WTC11 (cell line): Measurements from ENCODE around the gene CACNG4. TPM values are rescaled to one million over a fixed set of nuclear protein-coding genes. Genes with fewer than 3 reads are reported as not detected.

Experiments
- ATAC-seq: fragments of 200-7000 bp; cut with Tn5 transposase; 2 replicates; pipeline ENCODE4 v1.10.0; 2021; ENCODE audit warnings: mild to moderate bottlenecking, moderate library complexity
- CTCF ChIA-PET: fragments of 300-600 bp; sonication (Branson Sonifier 250); formaldehyde crosslinking; loops from one replicate; lab custom pipeline; 2021; ENCODE audit warnings: antibody characterized with exemption; lab: Charles Lee
- POLR2A ChIA-PET: fragments of 350-600 bp; sonication (Branson Sonifier 250); formaldehyde crosslinking; loops from one replicate; lab custom pipeline; 2021; ENCODE audit warnings: antibody characterized with exemption; lab: Charles Lee
- DNase-seq: peaks from one replicate; pipeline ENCODE4 v3.0.0; 2021; ENCODE audit warnings: low spot score
- H3K27ac Mint-ChIP-seq: 2 replicates; pipeline ENCODE4 v1.8.0; 2021; ENCODE audit warnings: mixed read lengths
- H3K27me3 Mint-ChIP-seq: 2 replicates; pipeline ENCODE4 v1.8.0; 2021; ENCODE audit warnings: low read depth, mild to moderate bottlenecking, moderate library complexity, mixed read lengths
- H3K36me3 Mint-ChIP-seq: 2 replicates; pipeline ENCODE4 v1.8.0; 2021; ENCODE audit warnings: mixed read lengths
- H3K4me1 Mint-ChIP-seq: 2 replicates; pipeline ENCODE4 v1.8.0; 2022; ENCODE audit warnings: mixed read lengths
- H3K4me3 Mint-ChIP-seq: 2 replicates; pipeline ENCODE4 v1.8.0; 2021; ENCODE audit warnings: mild to moderate bottlenecking, moderate library complexity, mixed read lengths
- H3K9me3 Mint-ChIP-seq: 2 replicates; pipeline ENCODE4 v1.8.0; 2021; ENCODE audit warnings: mixed read lengths
- AR ChIP-seq: fragments of 250-450 bp; sonication (Bioruptor Pico); IDR thresholded peaks from 2 replicates; pipeline ENCODE4 v1.9.0; 2021; ENCODE audit warnings: mild to moderate bottlenecking
- ARID4B ChIP-seq: sonication (generic); formaldehyde crosslinking; IDR thresholded peaks from 2 replicates; pipeline ENCODE4 v1.8.0; 2023; ENCODE audit warnings: missing genetic modification reagents, mild to moderate bottlenecking, borderline replicate concordance
- CREM ChIP-seq: sonication (generic); formaldehyde crosslinking; IDR thresholded peaks from 2 replicates; pipeline ENCODE4 v1.8.1; 2022; ENCODE audit warnings: mild to moderate bottlenecking, missing genetic modification reagents, moderate library complexity
- E2F1 ChIP-seq: sonication (generic); formaldehyde crosslinking; IDR thresholded peaks from 2 replicates; pipeline ENCODE4 v1.8.0; 2022; ENCODE audit warnings: mild to moderate bottlenecking, missing genetic modification reagents
- FOXK1 ChIP-seq: sonication (generic); formaldehyde crosslinking; IDR thresholded peaks from 2 replicates; pipeline ENCODE4 v1.8.0; 2022; ENCODE audit warnings: mild to moderate bottlenecking, moderate library complexity, missing genetic modification reagents
- SMAD4 ChIP-seq: sonication (generic); formaldehyde crosslinking; IDR thresholded peaks from 2 replicates; pipeline ENCODE4 v1.8.0; 2022; ENCODE audit warnings: mild to moderate bottlenecking, missing genetic modification reagents
- TCF7 ChIP-seq: sonication (generic); formaldehyde crosslinking; IDR thresholded peaks from 2 replicates; pipeline ENCODE4 v1.8.0; 2022; ENCODE audit warnings: mild to moderate bottlenecking, low read depth, missing genetic modification reagents, moderate library complexity
- ZNF423 ChIP-seq: fragments of 250-450 bp; sonication (Bioruptor Pico); IDR thresholded peaks from 2 replicates; pipeline ENCODE4 v2.1.2; 2022; ENCODE audit warnings: mild to moderate bottlenecking, moderate library complexity
- ZNF512 ChIP-seq: sonication (generic); formaldehyde crosslinking; IDR thresholded peaks from 2 replicates; pipeline ENCODE4 v1.8.1; 2022; ENCODE audit warnings: missing genetic modification reagents, borderline replicate concordance
- ZNF532 ChIP-seq: fragments of 250-450 bp; sonication (Bioruptor Pico); IDR thresholded peaks from 2 replicates; pipeline ENCODE4 v1.9.0; 2021; ENCODE audit warnings: mild to moderate bottlenecking, borderline replicate concordance
- total RNA-seq: library from RNA; stranded (reverse); gene quantifications from 3 replicates; pipeline ENCODE4 v1.2.3, GENCODE V29; 2021

The CACNG4 gene
- total RNA-seq, 1 experiment from 2014 or later, result 3.4 TPM

GRCh38 chr17:66975188-66975587 is 10.7 kb downstream of the CACNG4 start:
- no peak for DNase-seq
- H3K36me3 Mint-ChIP-seq, result no peaks in the 10 kb centered on the region
- no peaks in the 10 kb centered on the region for H3K9me3 Mint-ChIP-seq
- H3K4me1 Mint-ChIP-seq, result peaks cover 13% of the 10 kb centered on the region
- ChIA-PET POLR2A (no interaction called here), CTCF (interaction anchor here (0.6 to 4.6 kb wide), 24 partner anchors 10 to 948 kb away, joined by 3 to 48 read pairs (median 5); partner anchors contain the start of genes CACNG4 and CACNG5)
- TF ChIP-seq FOXK1 (CRISPR knock-in tag) (no peak), SMAD4 (CRISPR knock-in tag) (no peak), TCF7 (CRISPR knock-in tag) (no peak), AR (CRISPR knock-in tag) (no peak), ZNF532 (CRISPR knock-in tag) (no peak), CREM (no peak), ZNF512 (CRISPR knock-in tag) (no peak), E2F1 (CRISPR knock-in tag) (no peak), ZNF423 (CRISPR knock-in tag) (no peak), ARID4B (CRISPR knock-in tag) (no peak)
- no peaks in the 10 kb centered on the region; the same call in 1 of the 2 replicates for H3K27me3 Mint-ChIP-seq
- no peak overlapping the region for H3K4me3 Mint-ChIP-seq
- ATAC-seq, result no peak
- no peak overlapping the region for H3K27ac Mint-ChIP-seq
